Neural cell (in vitro differentiated cells): ENCODE results near the gene TREM1. TPM values are rescaled to one million over a fixed set of nuclear protein-coding genes. Genes with fewer than 3 reads are reported as not detected.
"Not testable (repeated sequence)": the region's sequence is repeated elsewhere in the genome, so short reads cannot be mapped to it uniquely, and the experiment has no call there.

Experiments
- H2AFZ ChIP-seq: fragments of 200-600, 300-800 bp; sonication (generic), shearing (Covaris generic); 2 replicates; pipeline ENCODE4 v1.6.0; 2014; ENCODE audit warnings: low read depth, mild to moderate bottlenecking, antibody characterized with exemption, low read length, moderate library complexity
- H3F3A ChIP-seq: fragments of 200-600 bp; shearing (Covaris generic); 2 replicates; pipeline ENCODE4 v1.6.1; 2016; ENCODE audit warnings: mild to moderate bottlenecking, moderate library complexity, mixed read lengths, antibody characterized with exemption, low read length; ENCODE audit not compliant: insufficient read depth, poor library complexity, severe bottlenecking
- H3K27ac ChIP-seq: fragments of 200-600, 300-800 bp; sonication (generic), shearing (Covaris generic); 2 replicates; pipeline ENCODE4 v1.5.1; 2014; ENCODE audit warnings: mild to moderate bottlenecking, low read length, moderate library complexity
- H3K27me3 ChIP-seq: fragments of 300-800, 200-600 bp; sonication (generic), shearing (Covaris generic); 2 replicates; pipeline ENCODE4 v1.6.0; 2014; ENCODE audit warnings: mild to moderate bottlenecking, low read depth, low read length, moderate library complexity; ENCODE audit not compliant: insufficient read depth
- H3K36me3 ChIP-seq: fragments of 300-800, 200-600 bp; sonication (generic), shearing (Covaris generic); 2 replicates; pipeline ENCODE4 v1.5.1; 2014; ENCODE audit warnings: mild to moderate bottlenecking, antibody characterized with exemption, low read length, moderate library complexity; ENCODE audit not compliant: insufficient read depth
- H3K4me2 ChIP-seq: fragments of 300-800, 200-600 bp; sonication (generic), shearing (Covaris generic); 2 replicates; pipeline ENCODE4 v1.6.0; 2014; ENCODE audit warnings: mild to moderate bottlenecking, low read length
- H3K4me3 ChIP-seq: fragments of 300-800, 200-600 bp; sonication (generic), shearing (Covaris generic); 2 replicates; pipeline ENCODE4 v1.5.1; 2014; ENCODE audit warnings: mild to moderate bottlenecking, low read length, moderate library complexity
- H3K79me2 ChIP-seq: fragments of 200-600 bp; shearing (Covaris generic); replicated peaks from 2 replicates; pipeline ENCODE4 v1.6.0; 2014; ENCODE audit warnings: mild to moderate bottlenecking, low read length, moderate library complexity; ENCODE audit not compliant: insufficient read depth
- H3K9ac ChIP-seq: fragments of 300-800, 200-600 bp; sonication (generic), shearing (Covaris generic); 2 replicates; pipeline ENCODE4 v1.6.1; 2016; ENCODE audit warnings: mild to moderate bottlenecking, low read length, mixed read lengths
- H3K9me2 ChIP-seq: fragments of 200-600 bp; shearing (Covaris generic); 2 replicates; pipeline ENCODE4 v1.6.1; 2016; ENCODE audit warnings: mild to moderate bottlenecking, low read length, mixed read lengths; ENCODE audit not compliant: insufficient read depth
- H3K9me3 ChIP-seq: fragments of 200-600, 300-800 bp; sonication (generic), shearing (Covaris generic); 2 replicates; pipeline ENCODE4 v1.6.1; 2016; ENCODE audit warnings: mild to moderate bottlenecking, mixed run types, low read length, moderate library complexity, mixed read lengths
- H4K20me1 ChIP-seq: fragments of 200-600 bp; shearing (Covaris generic); 2 replicates; pipeline ENCODE4 v1.6.1; 2016; ENCODE audit warnings: mild to moderate bottlenecking, mixed run types; ENCODE audit not compliant: insufficient read depth
- EP300 ChIP-seq: fragments of 450-650 bp; conservative IDR thresholded peaks from 2 replicates; pipeline ENCODE4 v1.6.1; 2014; ENCODE audit warnings: antibody characterized with exemption, mild to moderate bottlenecking, moderate library complexity; ENCODE audit not compliant: poor library complexity, severe bottlenecking
- EZH2 ChIP-seq: fragments of 200-600, 300-800 bp; shearing (Covaris generic), sonication (generic); IDR thresholded peaks from 2 replicates; pipeline ENCODE4 v1.6.1; 2014; ENCODE audit warnings: antibody characterized with exemption, low read length, borderline replicate concordance, mild to moderate bottlenecking; ENCODE audit not compliant: insufficient read depth, poor library complexity, severe bottlenecking
- MXI1 ChIP-seq: fragments of 450-650 bp; conservative IDR thresholded peaks from 2 replicates; pipeline ENCODE4 v1.6.1; 2014; ENCODE audit warnings: antibody characterized with exemption, mild to moderate bottlenecking; ENCODE audit not compliant: poor library complexity, severe bottlenecking
- POLR2AphosphoS5 ChIP-seq: IDR thresholded peaks from 2 replicates; pipeline ENCODE4 v1.6.1; 2012
- RAD21 ChIP-seq: fragments of 450-650 bp; conservative IDR thresholded peaks from 2 replicates; pipeline ENCODE4 v1.6.1; 2014; ENCODE audit warnings: antibody characterized with exemption, mild to moderate bottlenecking, moderate library complexity
- SMC3 ChIP-seq: fragments of 450-650 bp; conservative IDR thresholded peaks from 2 replicates; pipeline ENCODE4 v1.6.1; 2014; ENCODE audit warnings: antibody characterized with exemption, mild to moderate bottlenecking, moderate library complexity; ENCODE audit not compliant: poor library complexity
- TAF1 ChIP-seq: IDR thresholded peaks from 2 replicates; pipeline ENCODE4 v1.6.1; 2012; ENCODE audit warnings: low read depth
- polyA plus RNA-seq: library from polyadenylated mRNA; depleted of rRNA; stranded (reverse); fragments of >200 nt; gene quantifications from 2 replicates; pipeline ENCODE4 v1.2.3, GENCODE V29; 2014
- TF ChIP-seq, protein P1 (sequence below): IDR thresholded peaks from 2 replicates; pipeline ENCODE4 v1.6.1; 2012; ENCODE audit warnings: borderline replicate concordance
- TF ChIP-seq, protein P2 (sequence below): fragments of 450-650 bp; IDR thresholded peaks from 2 replicates; pipeline ENCODE4 v1.5.1; 2014; ENCODE audit warnings: antibody characterized with exemption, mild to moderate bottlenecking, moderate library complexity; ENCODE audit not compliant: poor library complexity, severe bottlenecking

TREM1 gene
- polyA plus RNA-seq, 1 donor from 2014 or later = not detected

DNA sequence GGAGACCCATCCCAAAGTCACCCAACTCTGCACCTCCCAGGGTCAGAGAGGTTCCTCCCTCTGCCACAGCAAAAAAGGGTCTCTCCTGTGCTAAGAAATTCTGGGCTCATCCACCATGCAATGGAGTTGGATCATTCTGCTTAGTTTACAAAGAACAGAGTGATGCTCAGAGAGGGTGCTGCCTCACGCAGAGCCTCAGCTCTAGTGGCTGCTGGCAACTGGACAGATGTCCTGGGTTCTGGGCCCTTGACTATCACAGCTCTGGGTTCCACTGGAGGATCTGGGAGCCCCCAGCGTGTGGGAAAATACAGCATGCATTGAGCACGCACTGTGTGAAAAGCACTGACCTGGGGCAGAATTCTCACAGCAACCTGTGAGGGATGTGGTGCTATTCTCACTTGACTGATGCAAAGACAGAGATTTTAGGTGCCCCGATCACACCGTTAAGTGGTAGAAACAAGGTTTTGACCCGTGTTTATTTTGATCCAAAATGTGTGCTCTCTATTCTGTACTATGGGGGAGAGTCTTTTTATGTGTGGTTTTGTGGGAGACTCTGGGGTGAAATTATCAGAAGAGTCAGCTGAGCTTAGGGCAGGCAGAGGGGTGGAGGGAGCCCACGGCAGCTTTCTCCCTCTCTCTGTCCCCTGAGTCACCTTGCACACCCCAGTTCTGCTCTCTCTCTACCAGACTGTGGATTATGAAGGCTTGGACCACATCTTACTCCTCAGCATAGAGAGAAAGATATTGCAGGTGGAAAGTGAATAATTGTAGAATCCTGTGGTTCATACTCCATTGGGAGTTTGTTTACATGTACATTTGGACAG lies 38.4 kb downstream of the TREM1 start:
- Histone ChIP-seq H3K27ac (no peak overlapping the region), H3K79me2 (no peaks in the 10 kb centered on the region), H3K4me3 (no peak overlapping the region), H3K27me3 (no peaks in the 10 kb centered on the region), H2AFZ (no peak overlapping the region), H3K9ac (no peak overlapping the region), H3K9me3 (no peaks in the 10 kb centered on the region), H3K9me2 (no peaks in the 10 kb centered on the region), H4K20me1 (no peaks in the 10 kb centered on the region), H3K4me2 (no peak overlapping the region), H3K36me3 (no peaks in the 10 kb centered on the region), H3F3A (no peaks in the 10 kb centered on the region)
- TF ChIP-seq, protein P1, sequence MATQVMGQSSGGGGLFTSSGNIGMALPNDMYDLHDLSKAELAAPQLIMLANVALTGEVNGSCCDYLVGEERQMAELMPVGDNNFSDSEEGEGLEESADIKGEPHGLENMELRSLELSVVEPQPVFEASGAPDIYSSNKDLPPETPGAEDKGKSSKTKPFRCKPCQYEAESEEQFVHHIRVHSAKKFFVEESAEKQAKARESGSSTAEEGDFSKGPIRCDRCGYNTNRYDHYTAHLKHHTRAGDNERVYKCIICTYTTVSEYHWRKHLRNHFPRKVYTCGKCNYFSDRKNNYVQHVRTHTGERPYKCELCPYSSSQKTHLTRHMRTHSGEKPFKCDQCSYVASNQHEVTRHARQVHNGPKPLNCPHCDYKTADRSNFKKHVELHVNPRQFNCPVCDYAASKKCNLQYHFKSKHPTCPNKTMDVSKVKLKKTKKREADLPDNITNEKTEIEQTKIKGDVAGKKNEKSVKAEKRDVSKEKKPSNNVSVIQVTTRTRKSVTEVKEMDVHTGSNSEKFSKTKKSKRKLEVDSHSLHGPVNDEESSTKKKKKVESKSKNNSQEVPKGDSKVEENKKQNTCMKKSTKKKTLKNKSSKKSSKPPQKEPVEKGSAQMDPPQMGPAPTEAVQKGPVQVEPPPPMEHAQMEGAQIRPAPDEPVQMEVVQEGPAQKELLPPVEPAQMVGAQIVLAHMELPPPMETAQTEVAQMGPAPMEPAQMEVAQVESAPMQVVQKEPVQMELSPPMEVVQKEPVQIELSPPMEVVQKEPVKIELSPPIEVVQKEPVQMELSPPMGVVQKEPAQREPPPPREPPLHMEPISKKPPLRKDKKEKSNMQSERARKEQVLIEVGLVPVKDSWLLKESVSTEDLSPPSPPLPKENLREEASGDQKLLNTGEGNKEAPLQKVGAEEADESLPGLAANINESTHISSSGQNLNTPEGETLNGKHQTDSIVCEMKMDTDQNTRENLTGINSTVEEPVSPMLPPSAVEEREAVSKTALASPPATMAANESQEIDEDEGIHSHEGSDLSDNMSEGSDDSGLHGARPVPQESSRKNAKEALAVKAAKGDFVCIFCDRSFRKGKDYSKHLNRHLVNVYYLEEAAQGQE = no peak
- TF ChIP-seq EZH2 (no peak), MXI1 (no peak), TAF1 (no peak), SMC3 (no peak), EP300 (no peak), RAD21 (no peak), POLR2AphosphoS5 (no peak)
- TF ChIP-seq, protein P2, sequence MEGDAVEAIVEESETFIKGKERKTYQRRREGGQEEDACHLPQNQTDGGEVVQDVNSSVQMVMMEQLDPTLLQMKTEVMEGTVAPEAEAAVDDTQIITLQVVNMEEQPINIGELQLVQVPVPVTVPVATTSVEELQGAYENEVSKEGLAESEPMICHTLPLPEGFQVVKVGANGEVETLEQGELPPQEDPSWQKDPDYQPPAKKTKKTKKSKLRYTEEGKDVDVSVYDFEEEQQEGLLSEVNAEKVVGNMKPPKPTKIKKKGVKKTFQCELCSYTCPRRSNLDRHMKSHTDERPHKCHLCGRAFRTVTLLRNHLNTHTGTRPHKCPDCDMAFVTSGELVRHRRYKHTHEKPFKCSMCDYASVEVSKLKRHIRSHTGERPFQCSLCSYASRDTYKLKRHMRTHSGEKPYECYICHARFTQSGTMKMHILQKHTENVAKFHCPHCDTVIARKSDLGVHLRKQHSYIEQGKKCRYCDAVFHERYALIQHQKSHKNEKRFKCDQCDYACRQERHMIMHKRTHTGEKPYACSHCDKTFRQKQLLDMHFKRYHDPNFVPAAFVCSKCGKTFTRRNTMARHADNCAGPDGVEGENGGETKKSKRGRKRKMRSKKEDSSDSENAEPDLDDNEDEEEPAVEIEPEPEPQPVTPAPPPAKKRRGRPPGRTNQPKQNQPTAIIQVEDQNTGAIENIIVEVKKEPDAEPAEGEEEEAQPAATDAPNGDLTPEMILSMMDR = no peak

DNA sequence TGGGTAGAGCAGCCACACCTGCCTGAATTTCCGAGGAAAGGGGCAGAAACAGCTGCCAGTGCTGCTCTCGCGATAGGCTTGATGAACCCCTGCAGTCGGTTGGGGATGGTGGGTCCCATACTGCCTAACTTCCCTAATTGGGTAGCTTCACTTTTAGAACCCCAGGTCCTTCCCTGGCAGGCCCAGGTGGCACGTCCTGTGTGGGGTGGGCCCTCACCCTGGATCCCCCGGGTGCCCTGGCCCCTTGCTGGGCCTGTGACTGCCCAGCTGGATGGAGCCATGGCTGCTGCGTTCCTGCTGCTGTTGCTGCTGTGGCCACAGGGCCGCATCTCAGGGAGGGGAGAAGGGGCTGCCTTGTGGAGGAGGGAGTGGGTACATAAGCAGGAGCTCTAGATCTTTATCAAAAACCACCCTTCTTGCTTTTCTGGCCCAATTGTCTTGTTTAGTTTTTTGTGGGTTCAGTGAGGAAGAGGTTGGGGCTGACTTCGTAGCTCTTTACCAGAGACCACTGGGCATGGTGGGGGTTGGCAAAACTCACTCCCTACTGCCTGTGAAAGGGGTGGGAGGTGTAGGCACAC lies 39.1 kb downstream of the TREM1 start:
- Histone ChIP-seq H3K9me3 (no peaks in the 10 kb centered on the region), H3K4me2 (no peak overlapping the region), H3K4me3 (no peak overlapping the region), H2AFZ (no peak overlapping the region), H3K79me2 (no peaks in the 10 kb centered on the region), H3F3A (no peaks in the 10 kb centered on the region), H3K27ac (no peak overlapping the region), H3K36me3 (no peaks in the 10 kb centered on the region), H3K9me2 (no peaks in the 10 kb centered on the region), H3K9ac (no peak overlapping the region), H3K27me3 (no peaks in the 10 kb centered on the region), H4K20me1 (no peaks in the 10 kb centered on the region)
- TF ChIP-seq MXI1 (no peak), POLR2AphosphoS5 (no peak), RAD21 (no peak), EP300 (no peak), TAF1 (no peak), SMC3 (no peak), EZH2 (no peak)
- TF ChIP-seq, protein P2 = no peak
- TF ChIP-seq, protein P1 = no peak

GRCh38 chr6:41246529-41246928 lies 40.0 kb downstream of the TREM1 start:
- H3K36me3 ChIP-seq, H3K9me2 ChIP-seq, H3F3A ChIP-seq, H2AFZ ChIP-seq, H3K9me3 ChIP-seq, H3K27me3 ChIP-seq, H3K9ac ChIP-seq, H3K79me2 ChIP-seq, H3K4me2 ChIP-seq, H3K27ac ChIP-seq, H3K4me3 ChIP-seq, H4K20me1 ChIP-seq: not testable (repeated sequence)
